Activated CD4-positive, alpha-beta T cell treated with anti-CD3 and anti-CD28 coated beads, Interleukin-2, amount 50 U/mL, for 1 hour (primary cell): Measurements from ENCODE around the gene GALNT10.
"Not testable (repeated sequence)": the region's sequence is repeated elsewhere in the genome, so short reads cannot be mapped to it uniquely, and the experiment has no call there.

Experiments
- DNase-seq: peaks from one replicate; pipeline ENCODE4 v3.0.0-alpha.2; 2020

The GALNT10 gene, protein sequence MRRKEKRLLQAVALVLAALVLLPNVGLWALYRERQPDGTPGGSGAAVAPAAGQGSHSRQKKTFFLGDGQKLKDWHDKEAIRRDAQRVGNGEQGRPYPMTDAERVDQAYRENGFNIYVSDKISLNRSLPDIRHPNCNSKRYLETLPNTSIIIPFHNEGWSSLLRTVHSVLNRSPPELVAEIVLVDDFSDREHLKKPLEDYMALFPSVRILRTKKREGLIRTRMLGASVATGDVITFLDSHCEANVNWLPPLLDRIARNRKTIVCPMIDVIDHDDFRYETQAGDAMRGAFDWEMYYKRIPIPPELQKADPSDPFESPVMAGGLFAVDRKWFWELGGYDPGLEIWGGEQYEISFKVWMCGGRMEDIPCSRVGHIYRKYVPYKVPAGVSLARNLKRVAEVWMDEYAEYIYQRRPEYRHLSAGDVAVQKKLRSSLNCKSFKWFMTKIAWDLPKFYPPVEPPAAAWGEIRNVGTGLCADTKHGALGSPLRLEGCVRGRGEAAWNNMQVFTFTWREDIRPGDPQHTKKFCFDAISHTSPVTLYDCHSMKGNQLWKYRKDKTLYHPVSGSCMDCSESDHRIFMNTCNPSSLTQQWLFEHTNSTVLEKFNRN

GRCh38 chr5:154190595-154191304 is at the start of gene GALNT10:
TSS of gene GALNT10 (plus strand) at chr5:154190733. CDS start at chr5:154190867, 134 bp downstream.
- peak; percentile 58 for DNase-seq

DNA sequence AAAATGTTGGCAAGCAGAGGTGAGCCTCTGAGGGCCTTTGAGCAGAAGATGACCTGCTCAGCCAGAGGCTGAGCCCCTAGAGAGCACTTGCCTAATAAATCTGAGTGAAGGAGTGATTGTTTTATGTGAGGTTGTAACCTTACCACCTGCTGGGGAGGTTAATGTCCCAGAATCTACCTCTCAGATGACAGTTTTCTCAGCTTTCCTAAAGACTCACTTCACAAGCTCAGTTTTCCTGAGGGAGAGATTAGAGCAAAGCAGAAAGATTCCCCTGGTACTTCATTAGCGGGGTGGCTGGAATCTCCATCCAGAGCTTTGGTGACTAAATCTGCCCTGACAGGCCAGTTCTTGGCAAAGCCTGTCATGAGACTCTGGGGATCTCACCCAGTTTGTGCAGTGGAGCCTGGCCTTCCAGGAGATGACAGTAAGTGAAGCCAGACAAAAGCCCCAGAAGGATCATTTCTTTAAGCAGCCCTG is 48.8 kb upstream of the GALNT10 start:
- DNase-seq = no peak

DNA sequence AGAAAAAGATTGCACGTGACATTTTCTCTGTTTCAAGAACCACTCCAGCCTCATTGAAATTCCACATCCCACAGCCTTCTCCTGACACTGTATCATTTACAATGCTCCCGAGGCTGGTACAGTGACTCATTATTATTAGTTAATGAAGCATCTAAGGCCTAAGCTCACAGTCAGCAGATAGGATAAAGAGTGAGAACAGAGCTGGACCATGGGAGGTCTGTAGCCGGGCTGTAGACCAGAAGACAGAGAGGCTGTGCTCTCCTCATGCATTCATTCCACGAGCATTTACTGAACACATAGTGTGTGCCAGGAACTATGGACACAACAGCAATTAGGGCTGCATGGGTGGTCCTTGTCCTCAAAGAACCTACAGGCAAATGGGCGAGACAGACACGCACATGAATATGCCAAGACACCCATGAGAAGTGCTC is 47.3 kb upstream of the GALNT10 start:
- no peak for DNase-seq

DNA sequence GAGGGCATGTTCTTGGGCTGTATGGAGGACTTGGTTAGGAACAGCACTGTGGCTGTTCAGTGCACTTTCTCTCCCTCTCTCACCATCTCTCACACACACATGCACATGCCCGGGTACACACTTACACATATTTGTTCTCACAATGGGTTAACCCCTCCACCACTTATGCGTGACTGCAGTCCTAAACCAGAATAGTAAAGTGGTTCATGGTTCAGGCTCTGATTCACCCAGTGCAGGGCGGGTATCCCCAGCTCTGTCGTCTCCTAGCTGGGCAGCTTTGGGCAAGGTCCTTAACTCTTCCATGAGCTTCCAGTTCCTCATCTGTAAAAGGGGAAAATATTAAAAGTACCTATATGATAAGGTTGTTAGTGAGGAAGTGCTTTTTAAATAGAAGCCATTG is 45.3 kb upstream of the GALNT10 start:
- no peak for DNase-seq

GRCh38 chr5:154146409-154146808 is 44.1 kb upstream of the GALNT10 start:
- no peak for DNase-seq

DNA sequence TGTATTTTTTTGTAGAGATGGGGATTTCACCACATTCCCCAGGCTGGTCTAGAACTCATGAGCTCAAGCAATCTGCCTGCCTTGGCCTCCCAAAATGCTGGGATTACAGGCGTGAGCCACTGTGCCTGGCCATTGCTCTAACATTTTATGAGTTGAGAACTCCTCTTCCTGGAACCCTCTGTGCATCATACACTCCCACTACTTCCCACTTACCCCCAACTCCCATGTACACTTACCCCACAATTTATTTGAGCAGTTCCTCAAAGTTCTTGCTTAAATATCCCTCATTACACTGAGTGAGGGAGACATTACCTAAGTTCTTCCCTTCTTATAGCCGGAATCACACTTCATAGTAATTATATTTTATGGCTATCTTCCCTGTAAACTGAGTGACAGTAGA is 42.9 kb upstream of the GALNT10 start:
- DNase-seq = no peak

- DNase-seq = not testable (repeated sequence)
These were observed 40.1 kb upstream of the GALNT10 start for GRCh38 chr5:154150471-154150870.

- DNase-seq = no peak
These were observed 32.8 kb upstream of the GALNT10 start for GRCh38 chr5:154157483-154158378.

- DNase-seq = no peak
These were observed 32.2 kb upstream of the GALNT10 start for GRCh38 chr5:154158379-154158737.

- DNase-seq = no peak
These were observed 31.2 kb upstream of the GALNT10 start for GRCh38 chr5:154159343-154159742.

DNA sequence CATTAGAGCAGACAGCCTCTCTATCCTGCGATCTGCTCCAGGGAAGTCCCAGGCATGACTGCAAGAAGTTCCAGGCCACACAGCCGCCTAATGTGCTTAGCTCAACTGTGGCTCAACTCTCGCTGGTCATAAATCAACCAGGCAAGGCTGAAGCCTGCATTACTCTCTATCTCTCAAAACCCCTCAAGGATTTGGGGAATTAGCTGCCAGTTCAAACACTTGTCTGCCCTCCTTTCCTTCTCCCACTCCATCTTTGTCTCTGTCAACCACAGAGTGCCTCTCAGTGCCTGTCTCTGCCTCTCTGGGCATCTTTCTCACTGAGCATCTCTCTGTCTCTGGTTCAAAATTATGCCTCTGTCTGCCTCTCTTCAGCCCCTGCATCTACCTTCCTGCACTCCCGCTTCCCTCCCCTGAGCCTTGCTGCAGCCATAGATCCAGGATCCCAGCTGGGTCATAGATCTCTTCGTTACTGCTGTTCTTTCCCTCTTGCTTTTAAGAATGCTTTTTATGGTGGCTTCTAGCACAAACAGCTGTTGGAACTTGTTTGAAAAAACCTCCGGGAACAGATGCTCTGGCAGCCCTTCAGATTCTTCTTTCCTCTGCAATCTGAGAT is 27.9 kb upstream of the GALNT10 start:
- no peak for DNase-seq

DNA sequence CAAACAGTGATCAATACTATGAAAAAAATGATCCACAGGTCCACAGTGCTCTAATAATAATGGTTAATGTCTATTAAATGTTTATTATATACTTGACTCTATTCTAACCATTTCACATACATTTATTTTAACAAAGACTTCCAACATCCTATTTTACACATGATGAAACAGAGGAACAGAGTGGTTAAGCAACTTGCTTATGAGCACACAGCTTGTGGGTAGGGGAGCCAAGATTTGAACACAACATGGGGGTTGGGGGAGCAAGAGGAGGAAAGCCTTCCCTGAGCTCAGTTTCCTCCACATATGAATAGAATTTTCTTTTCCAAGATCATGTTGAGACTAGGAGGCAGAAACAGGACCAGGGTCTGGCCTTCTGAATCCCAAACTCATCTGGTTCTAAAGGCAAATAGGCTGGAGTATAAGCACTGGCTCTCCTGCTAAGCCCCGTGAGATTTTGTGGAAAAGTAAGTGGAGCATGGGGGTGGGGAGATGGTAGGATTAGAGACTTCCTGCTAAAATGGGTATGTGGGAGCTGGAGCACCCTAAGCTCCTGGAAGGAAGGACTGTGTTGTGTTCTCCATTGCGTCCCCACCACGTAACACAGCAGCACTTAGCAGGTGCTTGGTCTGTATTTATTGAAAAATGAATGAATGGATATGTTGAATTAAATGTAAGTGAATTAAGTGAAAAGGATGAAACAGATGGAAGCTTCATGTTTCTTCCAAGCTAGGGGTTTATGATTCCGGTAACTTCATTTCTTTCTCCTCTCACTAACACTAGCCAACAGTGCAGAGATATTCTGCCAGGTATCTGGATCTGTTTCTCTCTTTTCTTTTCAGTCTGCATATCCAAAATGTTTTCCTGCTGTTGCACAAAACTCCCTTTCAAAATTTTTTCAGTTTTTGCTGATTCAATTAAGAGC is 26.9 kb upstream of the GALNT10 start:
- no peak for DNase-seq

GRCh38 chr5:154164249-154164581 is 26.3 kb upstream of the GALNT10 start:
- no peak for DNase-seq

DNA sequence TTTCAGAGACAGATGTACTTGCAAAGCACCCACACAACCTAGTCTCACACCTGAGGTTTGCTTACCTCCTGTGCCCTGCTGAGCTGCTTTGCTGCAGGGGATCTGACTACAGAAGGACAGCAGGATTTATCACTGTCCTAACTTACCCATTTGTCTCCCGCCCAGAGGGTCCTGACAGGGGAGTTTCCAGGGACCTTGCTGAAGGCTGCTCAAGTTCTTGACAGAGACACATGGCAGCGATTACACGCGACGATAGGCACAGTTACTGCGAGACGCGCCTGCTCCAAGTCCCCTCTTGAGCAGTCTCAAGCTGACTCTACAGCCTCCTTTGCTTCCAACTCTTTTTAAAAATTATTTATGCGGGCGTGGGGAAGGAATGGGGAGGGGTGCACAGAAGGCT is 24.6 kb upstream of the GALNT10 start:
- no peak for DNase-seq

DNA sequence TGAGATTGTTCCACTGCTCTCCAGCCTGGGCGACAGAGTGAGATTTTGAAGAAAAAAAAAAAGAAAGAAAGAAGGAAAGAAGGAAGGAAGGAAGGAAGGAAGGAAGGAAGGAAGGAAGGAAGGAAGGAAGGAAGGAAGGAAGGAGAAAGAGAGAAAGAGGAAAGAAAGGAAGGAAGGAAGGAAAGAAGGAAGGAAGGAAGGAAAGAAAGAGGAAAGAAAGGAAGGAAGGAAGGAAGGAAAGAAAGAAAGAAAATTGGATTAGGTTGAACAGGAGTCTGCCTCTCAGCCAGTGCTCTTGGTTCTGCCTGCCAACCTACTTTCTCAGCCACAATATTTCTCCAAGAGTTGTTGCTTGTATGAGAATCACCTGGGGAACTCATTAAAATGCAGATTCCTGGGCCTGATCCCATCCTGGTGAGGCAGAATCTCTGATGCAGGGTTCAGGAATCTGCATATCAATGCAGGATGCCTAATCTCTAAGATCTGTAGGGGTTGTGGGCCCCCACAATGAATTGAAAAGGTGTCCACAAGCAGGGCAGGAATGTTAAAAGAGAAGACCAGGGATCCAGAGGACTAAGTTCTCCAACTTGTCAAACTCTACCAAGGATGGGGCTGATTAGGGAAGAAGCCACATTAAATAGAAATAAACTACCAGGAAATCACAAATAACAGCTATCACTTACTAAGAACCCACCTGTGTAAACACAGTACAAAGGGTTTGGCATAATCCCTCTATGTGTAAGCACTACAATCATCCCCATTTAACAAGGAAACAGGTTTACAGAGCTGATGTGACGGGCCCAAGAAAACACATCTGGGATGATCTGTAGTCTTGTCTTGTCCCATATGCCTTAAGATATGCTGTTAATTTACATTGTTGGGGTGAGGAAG is 23.4 kb upstream of the GALNT10 start:
- DNase-seq = no peak

DNA sequence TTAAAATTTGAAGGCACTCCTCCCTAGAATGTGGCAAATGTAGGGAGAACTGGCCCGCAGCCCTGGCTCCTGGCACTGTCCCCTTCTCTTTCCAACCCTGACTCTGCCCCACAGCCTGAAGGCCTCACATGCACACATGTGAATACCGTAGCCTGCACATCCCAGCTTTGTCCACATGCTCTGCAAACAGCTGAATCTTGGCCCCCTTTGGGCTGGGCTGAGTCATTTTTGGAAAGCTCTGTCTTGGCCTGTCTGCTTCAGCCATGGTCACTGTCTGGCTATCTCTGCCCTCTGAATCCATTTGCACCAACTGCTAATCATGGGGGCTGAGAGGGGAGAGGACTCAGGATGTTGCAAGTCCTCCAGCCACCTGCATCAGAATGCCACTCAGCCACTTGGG is 22.1 kb upstream of the GALNT10 start:
- DNase-seq = no peak

DNA sequence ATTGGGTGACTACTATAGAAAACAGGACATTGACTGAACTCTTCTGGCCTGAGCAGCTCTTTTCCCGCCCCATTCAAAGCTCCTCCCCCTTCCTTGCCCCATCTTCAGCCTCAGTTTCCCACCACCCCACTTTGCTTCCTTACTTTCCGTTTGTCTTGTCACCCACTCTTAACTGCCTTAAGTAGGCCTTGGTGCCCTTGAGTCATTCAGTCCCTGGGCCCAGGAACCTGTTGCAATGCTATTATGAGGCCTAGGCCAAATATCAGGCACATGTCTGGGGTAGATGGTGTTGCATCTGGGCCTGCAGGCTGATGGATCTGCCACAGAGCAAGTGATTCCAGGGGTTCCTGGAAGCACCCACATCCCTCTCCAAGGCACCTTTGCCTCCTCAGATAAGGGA is 17.7 kb upstream of the GALNT10 start:
- DNase-seq = no peak

GRCh38 chr5:154174091-154174490 is 16.4 kb upstream of the GALNT10 start:
- no peak for DNase-seq

DNA sequence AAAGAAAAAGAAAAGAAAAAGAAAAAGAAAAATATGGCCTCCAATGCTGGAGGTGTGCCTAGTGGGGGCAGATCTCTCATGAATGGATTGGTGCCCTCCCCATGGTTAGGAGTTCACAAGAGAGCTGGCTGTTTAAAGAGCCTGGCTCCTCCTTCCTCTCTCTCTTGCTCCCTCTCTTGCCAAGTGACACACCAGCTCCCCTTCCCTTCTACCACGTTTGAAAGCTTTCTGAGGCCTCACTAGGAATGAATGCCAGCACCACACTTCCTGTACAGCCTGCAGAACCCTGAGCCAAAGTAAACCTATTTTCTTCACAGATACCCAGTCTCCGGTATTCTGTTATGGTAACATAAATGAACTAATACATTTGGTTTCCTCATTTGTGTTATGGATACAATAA is 14.4 kb upstream of the GALNT10 start:
- DNase-seq = no peak

DNA sequence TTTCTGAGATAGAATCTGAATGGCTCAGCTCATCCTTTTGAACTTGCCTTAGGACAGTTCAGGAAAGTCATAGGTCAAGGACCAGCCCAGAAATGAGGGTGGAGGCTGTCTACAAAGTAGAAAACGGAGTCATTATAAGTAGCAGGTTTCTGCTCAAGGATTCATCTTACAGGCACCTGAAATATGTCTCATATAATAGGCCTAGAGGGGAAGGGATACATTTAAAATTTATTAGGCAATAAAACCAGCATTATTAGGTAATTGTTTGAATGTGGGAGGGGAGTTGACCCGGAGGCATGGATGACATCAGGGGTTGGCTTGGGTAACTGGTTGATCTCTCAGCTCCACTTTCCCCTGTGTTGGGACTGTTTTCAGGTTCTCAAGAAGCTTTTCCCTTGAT is 11.9 kb upstream of the GALNT10 start:
- DNase-seq = no peak
